ENCODE results near the gene PLEKHG4B. TPM values are rescaled to one million over a fixed set of nuclear protein-coding genes. Genes with fewer than 3 reads are reported as not detected.
"Not testable (repeated sequence)": the region's sequence is repeated elsewhere in the genome, so short reads cannot be mapped to it uniquely, and the experiment has no call there.

PLEKHG4B gene
- total RNA-seq, 4 donors from 2014 or later = 0.18 to 2.5 (median 0.19) TPM; not detected in 1

DNA sequence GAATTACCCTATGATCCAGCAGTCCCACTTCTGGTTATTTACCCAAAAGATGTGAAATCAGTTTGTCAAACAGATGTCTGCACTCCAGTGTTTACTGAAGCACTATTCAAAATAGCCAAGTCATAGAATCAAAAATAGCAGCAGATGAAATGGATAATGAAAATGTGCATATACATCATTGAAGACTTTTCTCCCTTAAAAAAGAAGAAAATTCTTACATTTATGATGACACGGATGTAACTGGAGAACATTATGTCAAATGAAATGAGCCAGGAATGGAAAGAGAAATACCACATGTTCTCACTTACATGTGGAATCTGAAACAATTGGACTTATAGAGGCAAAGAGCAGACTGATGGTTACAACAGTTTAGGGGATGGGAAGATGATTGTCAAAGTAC is 21.5 kb upstream of the PLEKHG4B start:
- peaks cover 0 to 6% (median 0%) of the 10 kb centered on the region in 4 donors for H3K9me3 ChIP-seq
- no peak overlapping the region for H3K4me3 ChIP-seq
- no peaks in the 10 kb centered on the region for H3K4me1 ChIP-seq
- no peak for DNase-seq
- no peaks in the 10 kb centered on the region for H3K27me3 ChIP-seq
- H3K27ac ChIP-seq = no peak overlapping the region
- no peaks in the 10 kb centered on the region for H3K36me3 ChIP-seq
- TF ChIP-seq POLR2A (IDR thresholded peaks at IDR 0.05) = no peak
- TF ChIP-seq, protein P1, sequence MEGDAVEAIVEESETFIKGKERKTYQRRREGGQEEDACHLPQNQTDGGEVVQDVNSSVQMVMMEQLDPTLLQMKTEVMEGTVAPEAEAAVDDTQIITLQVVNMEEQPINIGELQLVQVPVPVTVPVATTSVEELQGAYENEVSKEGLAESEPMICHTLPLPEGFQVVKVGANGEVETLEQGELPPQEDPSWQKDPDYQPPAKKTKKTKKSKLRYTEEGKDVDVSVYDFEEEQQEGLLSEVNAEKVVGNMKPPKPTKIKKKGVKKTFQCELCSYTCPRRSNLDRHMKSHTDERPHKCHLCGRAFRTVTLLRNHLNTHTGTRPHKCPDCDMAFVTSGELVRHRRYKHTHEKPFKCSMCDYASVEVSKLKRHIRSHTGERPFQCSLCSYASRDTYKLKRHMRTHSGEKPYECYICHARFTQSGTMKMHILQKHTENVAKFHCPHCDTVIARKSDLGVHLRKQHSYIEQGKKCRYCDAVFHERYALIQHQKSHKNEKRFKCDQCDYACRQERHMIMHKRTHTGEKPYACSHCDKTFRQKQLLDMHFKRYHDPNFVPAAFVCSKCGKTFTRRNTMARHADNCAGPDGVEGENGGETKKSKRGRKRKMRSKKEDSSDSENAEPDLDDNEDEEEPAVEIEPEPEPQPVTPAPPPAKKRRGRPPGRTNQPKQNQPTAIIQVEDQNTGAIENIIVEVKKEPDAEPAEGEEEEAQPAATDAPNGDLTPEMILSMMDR (IDR thresholded peaks at IDR 0.05) = no peak

DNA sequence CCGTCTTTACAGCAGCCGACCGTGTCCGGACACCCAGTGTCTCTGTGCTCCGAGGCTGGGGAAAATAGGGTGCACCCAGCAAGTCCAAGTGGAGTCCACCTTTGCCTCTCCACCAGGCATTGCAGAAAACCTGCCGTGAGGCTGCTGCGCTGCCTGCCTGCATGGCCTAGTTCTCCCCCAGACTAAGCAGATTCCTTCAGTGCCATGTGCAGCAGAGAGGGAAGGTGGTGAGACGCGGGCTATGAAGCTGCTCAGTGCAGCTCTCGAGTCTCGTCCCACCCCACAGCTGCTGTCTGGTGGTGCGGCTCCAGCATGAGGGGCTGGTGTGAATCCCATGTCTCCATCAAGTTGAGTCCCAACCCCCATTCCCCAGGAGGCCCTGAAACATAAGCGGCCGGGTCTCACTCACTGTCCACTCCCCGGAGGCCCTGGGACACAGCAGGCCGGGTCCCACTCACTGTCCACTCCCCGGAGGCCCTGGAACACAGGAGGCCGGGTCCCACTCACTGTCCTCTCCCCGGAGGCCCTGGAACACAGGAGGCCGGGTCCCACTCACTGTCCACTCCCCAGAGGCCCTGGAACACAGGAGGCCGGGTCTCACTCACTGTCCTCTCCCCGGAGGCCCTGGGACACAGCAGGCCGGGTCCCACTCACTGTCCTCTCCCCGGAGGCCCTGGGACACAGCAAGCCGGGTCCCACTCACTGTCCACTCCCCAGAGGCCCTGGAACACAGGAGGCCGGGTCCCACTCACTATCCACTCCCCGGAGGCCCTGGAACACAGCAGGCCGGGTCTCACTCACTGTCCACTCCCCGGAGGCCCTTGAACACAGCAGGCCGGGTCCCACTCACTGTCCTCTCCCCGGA is 19.4 kb upstream of the PLEKHG4B start:
- not testable (repeated sequence) for H3K4me3 ChIP-seq, H3K4me1 ChIP-seq, DNase-seq, H3K27ac ChIP-seq, H3K27me3 ChIP-seq, H3K36me3 ChIP-seq, H3K9me3 ChIP-seq

DNA sequence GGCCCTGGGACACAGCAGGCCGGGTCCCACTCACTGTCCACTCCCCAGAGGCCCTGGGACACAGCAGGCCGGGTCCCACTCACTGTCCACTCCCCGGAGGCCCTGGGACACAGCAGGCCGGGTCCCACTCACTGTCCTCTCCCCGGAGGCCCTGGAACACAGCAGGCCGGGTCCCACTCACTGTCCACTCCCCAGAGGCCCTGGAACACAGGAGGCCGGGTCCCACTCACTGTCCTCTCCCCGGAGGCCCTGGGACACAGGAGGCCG is 18.9 kb upstream of the PLEKHG4B start:
- DNase-seq = not testable (repeated sequence)

DNA sequence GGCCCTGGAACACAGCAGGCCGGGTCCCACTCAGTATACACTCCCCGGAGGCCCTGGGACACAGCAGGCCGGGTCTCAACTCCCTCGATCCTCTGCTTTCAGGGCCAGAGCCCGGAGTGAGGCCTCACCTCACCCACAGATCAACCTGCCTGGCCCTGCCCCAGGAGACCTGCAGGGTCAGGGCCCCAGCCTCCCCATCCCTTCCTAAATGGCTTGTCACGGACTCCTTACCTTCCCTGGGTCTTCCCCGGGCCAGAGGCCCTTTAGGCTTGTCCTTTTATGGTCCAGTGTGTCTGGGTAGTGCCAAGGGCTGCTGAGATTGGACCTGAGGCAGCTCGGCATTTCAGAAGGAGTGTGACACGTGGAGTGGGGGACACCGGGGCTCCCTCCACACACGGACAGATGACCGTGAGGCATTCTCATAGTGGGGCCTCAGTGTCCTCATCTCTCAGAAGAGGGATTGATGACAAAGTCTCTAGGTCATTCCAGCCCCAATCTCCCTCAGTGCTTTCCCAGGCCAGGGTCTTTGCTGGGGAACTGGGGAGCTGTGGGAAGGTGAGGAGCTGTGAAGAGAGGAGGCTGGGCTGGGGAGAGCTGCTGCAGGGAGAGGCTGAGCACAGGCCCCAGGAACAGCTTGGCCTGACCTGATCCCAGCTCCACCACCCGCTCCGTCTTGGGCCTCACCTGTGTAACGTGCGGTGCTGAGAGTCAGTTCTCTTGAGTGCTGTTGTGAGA is 18.0 kb upstream of the PLEKHG4B start:
- Histone ChIP-seq H3K27ac (no peak overlapping the region), H3K9me3 (no peaks in the 10 kb centered on the region), H3K27me3 (no peaks in the 10 kb centered on the region), H3K36me3 (no peaks in the 10 kb centered on the region), H3K4me3 (no peak overlapping the region), H3K4me1 (no peaks in the 10 kb centered on the region)
- no peak for TF ChIP-seq POLR2A (IDR thresholded peaks at IDR 0.05)
- TF ChIP-seq, protein P1 (IDR thresholded peaks at IDR 0.05) = no peak
- peak in 2 of 3 donors; percentile 21 to 22 for DNase-seq

More for the DNA sequence above, 18.9 kb upstream of the PLEKHG4B start:
- H3K27me3 ChIP-seq, H3K36me3 ChIP-seq, H3K27ac ChIP-seq, H3K4me3 ChIP-seq, H3K9me3 ChIP-seq, H3K4me1 ChIP-seq: not testable (repeated sequence)

DNA sequence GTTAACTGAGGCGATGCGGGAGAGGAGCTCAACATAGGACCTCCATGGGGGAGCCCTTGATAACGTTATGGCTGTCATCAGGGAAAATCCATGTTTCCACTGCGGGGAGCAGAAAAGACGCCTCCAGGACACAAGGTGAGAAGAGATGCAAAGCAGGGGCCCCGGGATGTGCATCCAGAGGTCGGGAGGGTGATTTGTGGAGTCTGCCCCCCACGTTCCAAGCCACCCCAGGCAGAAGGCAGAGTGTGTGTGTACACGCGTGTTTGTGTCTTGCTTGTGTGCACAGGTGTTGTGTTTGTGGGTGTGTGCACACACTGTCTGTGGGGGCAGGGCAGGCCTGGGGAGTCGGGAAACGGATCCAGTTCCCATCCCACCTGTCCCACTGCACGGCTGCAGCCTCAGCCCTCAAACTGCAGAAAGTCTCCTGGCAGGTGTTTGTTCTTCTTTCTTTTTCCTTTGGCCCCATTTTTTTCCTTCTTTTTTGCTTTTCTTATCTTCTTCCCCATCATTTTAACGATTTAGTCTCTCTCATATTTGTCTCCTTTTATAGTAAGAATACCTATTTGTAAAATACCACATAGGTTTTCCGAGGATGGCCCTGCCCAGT is 17.4 kb upstream of the PLEKHG4B start:
- no peaks in the 10 kb centered on the region for H3K27me3 ChIP-seq
- no peaks in the 10 kb centered on the region for H3K9me3 ChIP-seq
- no peak for TF ChIP-seq POLR2A (IDR thresholded peaks at IDR 0.05)
- TF ChIP-seq, protein P1 (IDR thresholded peaks at IDR 0.05) = no peak
- no peak for DNase-seq
- H3K27ac ChIP-seq = no peak overlapping the region
- H3K4me3 ChIP-seq = no peak overlapping the region
- H3K36me3 ChIP-seq = no peaks in the 10 kb centered on the region
- H3K4me1 ChIP-seq = no peaks in the 10 kb centered on the region

DNA sequence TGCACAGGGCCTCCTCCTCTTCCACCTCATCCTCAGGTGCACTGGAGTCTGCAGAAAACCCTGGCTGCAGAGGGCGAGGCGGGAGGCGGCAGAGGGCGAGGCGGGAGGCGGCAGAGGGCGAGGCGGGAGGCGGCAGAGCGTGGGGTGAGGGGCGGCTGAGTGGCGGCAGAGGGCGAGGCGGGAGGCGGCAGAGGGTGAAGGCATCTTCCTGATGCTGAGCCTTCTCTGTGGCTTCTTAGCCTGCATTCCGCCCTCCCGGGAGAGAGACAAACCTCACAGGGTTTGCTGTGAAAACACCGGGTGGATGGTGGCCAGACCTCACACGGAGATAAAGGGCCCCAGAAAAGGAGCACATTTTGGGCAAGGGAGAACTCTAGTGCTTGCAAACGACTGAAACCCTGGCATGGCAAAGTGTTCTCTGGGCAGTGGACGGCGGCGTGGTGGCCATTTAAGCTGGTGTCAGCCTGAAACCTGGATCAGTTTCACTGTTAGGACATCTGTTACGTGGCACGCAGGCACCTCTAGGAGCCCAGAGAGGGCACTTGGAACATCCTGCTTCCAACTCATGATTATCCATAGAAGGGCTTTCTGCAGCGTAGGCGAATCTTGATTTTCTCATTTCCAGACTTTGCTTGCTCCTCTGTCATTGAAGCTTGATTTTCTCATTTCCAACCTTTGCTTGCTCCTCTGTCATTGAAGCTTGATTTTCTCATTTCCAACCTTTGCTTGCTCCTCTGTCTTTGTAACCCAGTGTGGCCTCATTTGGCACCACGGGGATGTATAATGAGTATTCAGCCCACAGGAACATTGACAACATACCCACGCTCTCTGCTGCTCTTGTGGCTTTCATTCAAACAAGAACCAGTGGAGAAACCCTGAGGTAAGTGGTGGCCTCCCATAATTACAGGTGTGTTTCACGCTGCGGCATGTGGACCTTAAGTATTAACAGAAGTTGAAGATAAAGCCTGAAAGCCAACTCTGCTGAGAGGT is 16.3 kb upstream of the PLEKHG4B start:
- H3K36me3 ChIP-seq = no peaks in the 10 kb centered on the region
- no peak overlapping the region for H3K27ac ChIP-seq
- TF ChIP-seq, protein P1 (IDR thresholded peaks at IDR 0.05) = no peak
- no peak for TF ChIP-seq POLR2A (IDR thresholded peaks at IDR 0.05)
- H3K4me3 ChIP-seq = no peak overlapping the region
- peak in 1 of 3 donors; percentile 19 for DNase-seq
- no peaks in the 10 kb centered on the region for H3K9me3 ChIP-seq
- no peaks in the 10 kb centered on the region for H3K27me3 ChIP-seq
- H3K4me1 ChIP-seq = no peaks in the 10 kb centered on the region
